ENCODE measurements around the gene SLC4A8.

- TF ChIP-seq POLR2A (IDR thresholded peaks at IDR 0.05; ENCODE audit: low read depth) (no peak), CTCF (IDR thresholded peaks at IDR 0.05) (no peak), EP300 (IDR thresholded peaks at IDR 0.05) (no peak)
Observed at GRCh38 chr12:51521554-51522276, 97.1 kb downstream of the SLC4A8 start.
